ENCODE results near the gene IL36RN. TPM values are rescaled to one million over a fixed set of nuclear protein-coding genes. Genes with fewer than 3 reads are reported as not detected.

IL36RN gene
- total RNA-seq, 4 donors from 2014 or later = 0.93 to 1.7 TPM; not detected in 2

DNA sequence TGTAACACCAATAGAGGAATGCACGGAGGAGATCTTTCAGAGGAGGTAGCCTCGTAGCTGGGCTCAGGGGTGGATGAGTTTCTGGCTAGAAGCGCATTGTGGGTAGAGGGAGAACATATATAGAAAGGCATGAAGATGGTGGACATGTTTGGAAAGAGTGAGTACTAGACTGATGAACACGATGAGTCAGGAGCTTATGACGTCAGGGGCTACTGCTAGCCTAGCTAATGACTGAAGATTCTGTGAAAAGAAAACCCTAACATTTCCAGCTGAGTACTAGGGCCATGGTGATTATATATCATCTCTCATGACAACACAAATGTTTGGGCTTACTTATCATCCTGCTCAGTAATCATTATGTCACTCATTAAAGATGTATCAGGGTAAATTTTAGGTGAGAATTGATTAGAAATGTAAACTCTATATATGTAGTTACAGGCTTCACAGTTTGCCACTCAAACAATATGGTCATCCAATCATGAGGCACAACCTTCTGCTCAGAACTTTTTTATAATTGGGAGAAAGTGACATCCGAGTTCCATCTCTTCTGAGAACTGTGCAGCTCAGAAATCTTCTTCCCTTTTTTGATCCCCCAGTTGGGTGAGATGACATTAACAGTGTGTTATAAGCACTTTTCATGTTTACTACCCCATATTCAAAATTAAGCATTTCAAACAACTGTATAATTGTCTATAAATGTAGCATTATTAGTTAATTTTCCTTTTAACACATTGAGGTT is 46.2 kb downstream of the IL36RN start:
- no peak for ATAC-seq
- Histone ChIP-seq H3K27me3 (no peaks in the 10 kb centered on the region), H3K36me3 (no peaks in the 10 kb centered on the region), H3K4me1 (no peaks in the 10 kb centered on the region), H3K9me3 (peaks cover 0 to 18% (median 0%) of the 10 kb centered on the region in 3 donors), H3K4me3 (no peak overlapping the region), H3K27ac (no peak overlapping the region)
- 51 to 77% methylated on average over 6 of the region's 6 CpGs for WGBS, 2 donors (ENCODE audit: low coverage in 1 of 2)
- no peak for TF ChIP-seq POLR2AphosphoS5 (IDR thresholded peaks at IDR 0.05)
- no peak for TF ChIP-seq POLR2A (IDR thresholded peaks at IDR 0.05)
- TF ChIP-seq EP300 (IDR thresholded peaks at IDR 0.05) = no peak
- TF ChIP-seq, protein P1, sequence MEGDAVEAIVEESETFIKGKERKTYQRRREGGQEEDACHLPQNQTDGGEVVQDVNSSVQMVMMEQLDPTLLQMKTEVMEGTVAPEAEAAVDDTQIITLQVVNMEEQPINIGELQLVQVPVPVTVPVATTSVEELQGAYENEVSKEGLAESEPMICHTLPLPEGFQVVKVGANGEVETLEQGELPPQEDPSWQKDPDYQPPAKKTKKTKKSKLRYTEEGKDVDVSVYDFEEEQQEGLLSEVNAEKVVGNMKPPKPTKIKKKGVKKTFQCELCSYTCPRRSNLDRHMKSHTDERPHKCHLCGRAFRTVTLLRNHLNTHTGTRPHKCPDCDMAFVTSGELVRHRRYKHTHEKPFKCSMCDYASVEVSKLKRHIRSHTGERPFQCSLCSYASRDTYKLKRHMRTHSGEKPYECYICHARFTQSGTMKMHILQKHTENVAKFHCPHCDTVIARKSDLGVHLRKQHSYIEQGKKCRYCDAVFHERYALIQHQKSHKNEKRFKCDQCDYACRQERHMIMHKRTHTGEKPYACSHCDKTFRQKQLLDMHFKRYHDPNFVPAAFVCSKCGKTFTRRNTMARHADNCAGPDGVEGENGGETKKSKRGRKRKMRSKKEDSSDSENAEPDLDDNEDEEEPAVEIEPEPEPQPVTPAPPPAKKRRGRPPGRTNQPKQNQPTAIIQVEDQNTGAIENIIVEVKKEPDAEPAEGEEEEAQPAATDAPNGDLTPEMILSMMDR (IDR thresholded peaks at IDR 0.05) = no peak

DNA sequence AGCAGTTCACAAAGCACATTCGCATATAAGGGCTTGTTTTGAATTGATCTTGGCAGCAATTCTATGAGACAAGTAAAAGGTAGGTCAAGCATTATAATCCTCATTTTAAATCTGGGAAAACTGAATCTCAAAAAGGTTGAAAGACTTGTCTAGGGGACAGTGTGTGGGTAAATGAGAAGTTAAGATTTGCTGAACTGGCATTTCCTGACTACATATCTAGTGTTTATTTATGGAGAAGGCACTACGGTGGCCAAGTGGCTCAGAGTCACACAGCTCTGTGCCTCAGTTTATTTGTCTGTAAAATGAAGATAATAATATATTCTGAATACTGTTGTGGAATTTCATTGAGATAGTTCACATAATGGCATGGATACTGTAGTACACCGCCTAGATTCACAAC is 52.1 kb downstream of the IL36RN start:
- 61 to 73% methylated on average over 3 of the region's 3 CpGs for WGBS, 2 donors (ENCODE audit: low coverage in 1 of 2)
- peaks cover 3% of the 10 kb centered on the region for H3K27me3 ChIP-seq
- no peak for ATAC-seq
- no peak overlapping the region for H3K4me3 ChIP-seq
- H3K36me3 ChIP-seq = no peaks in the 10 kb centered on the region
- TF ChIP-seq, protein P1 (IDR thresholded peaks at IDR 0.05) = no peak
- TF ChIP-seq POLR2AphosphoS5 (IDR thresholded peaks at IDR 0.05) (no peak), POLR2A (IDR thresholded peaks at IDR 0.05) (no peak), EP300 (IDR thresholded peaks at IDR 0.05) (no peak)
- H3K9me3 ChIP-seq = no peaks in the 10 kb centered on the region
- H3K4me1 ChIP-seq = no peaks in the 10 kb centered on the region
- no peak overlapping the region for H3K27ac ChIP-seq

DNA sequence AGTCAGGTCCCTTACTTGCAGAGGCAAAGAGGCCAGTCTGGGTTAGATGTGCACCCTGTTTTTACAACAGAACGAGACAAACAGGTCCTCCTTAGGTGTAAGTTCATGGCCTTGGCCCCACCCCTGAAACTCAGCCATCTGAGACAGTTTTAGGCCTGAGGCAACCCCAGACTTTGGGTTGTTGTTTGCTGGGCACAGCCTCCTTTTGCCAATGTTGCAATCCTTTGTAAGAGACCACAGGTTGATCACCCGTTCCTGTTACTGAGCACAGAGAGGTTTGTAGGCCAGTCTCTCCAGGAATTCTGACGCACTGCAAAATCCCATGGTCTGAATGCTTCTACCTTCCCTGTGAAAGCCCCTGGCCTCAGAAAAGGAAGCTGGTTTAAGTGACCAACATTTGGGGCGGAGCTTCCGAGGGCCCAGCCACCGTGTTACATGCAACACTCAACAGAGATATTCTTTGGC is 52.9 kb downstream of the IL36RN start:
- no peak for TF ChIP-seq EP300 (IDR thresholded peaks at IDR 0.05)
- no peak for TF ChIP-seq POLR2AphosphoS5 (IDR thresholded peaks at IDR 0.05)
- TF ChIP-seq, protein P1 (IDR thresholded peaks at IDR 0.05) = no peak
- no peak for TF ChIP-seq POLR2A (IDR thresholded peaks at IDR 0.05)
- H3K27ac ChIP-seq = no peak overlapping the region
- no peaks in the 10 kb centered on the region for H3K4me1 ChIP-seq
- WGBS, 2 donors (ENCODE audit: low coverage in 1 of 2) = 51% methylated on average over 5 of the region's 6 CpGs; no CpG with 5 or more reads in 1 of the 2 donors
- no peak for ATAC-seq
- no peaks in the 10 kb centered on the region for H3K36me3 ChIP-seq
- no peaks in the 10 kb centered on the region for H3K9me3 ChIP-seq
- H3K4me3 ChIP-seq = no peak overlapping the region
- peaks cover 3% of the 10 kb centered on the region for H3K27me3 ChIP-seq

DNA sequence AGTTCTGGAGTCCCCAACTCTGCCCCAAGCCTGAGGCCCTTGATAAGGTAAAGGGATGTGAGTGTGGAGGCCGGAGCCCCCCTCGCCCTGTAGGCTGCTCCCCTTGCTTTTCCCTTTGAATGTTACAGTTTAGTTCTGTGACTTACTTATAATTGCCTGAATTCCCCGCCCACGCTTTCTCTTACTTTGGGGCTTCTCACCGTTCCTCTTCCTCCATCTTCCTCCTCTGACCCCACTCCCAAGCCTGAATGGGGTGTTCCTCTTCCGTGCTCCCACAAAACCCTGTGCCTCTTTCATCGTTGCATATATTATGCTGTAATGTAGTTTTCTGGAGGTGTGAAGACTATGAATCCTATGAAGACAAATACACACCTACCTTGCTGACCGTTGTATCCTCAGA is 53.4 kb downstream of the IL36RN start:
- no peaks in the 10 kb centered on the region for H3K9me3 ChIP-seq
- TF ChIP-seq EP300 (IDR thresholded peaks at IDR 0.05) = no peak
- H3K27ac ChIP-seq = no peak overlapping the region
- ATAC-seq = no peak
- peaks cover 3% of the 10 kb centered on the region for H3K27me3 ChIP-seq
- WGBS, 2 donors (ENCODE audit: low coverage in 1 of 2) = 73 to 87% methylated on average over 6 to 8 of the region's 8 CpGs
- no peak overlapping the region for H3K4me3 ChIP-seq
- H3K36me3 ChIP-seq = no peaks in the 10 kb centered on the region
- H3K4me1 ChIP-seq = no peaks in the 10 kb centered on the region

DNA sequence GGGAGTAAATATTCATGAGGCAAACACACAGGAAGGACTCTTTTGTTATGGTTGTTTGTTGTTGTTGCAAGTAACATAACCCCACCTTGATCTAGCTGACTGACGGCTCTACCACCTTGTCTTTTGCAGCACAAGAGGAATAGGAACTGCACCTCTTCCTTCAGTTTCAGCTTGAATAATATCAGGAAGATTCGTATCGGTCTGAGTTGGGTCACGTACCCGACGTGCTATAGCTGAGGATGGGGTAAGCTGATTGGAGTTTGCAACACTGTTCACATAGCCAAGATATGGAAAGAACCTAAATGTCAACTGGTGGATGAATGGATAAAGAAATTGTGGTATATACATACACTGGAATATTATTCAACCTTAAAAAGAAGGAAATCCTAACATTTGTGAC is 53.9 kb downstream of the IL36RN start:
- Histone ChIP-seq H3K4me1 (no peaks in the 10 kb centered on the region), H3K27ac (no peak overlapping the region), H3K9me3 (no peaks in the 10 kb centered on the region), H3K36me3 (no peaks in the 10 kb centered on the region), H3K27me3 (peaks cover 3% of the 10 kb centered on the region), H3K4me3 (no peak overlapping the region)
- no peak for ATAC-seq
- WGBS, 2 donors (ENCODE audit: low coverage in 1 of 2) = 79 to 100% methylated on average over 1 to 5 of the region's 6 CpGs
- TF ChIP-seq, protein P1 (IDR thresholded peaks at IDR 0.05) = no peak
- TF ChIP-seq POLR2A (IDR thresholded peaks at IDR 0.05) (no peak), EP300 (IDR thresholded peaks at IDR 0.05) (no peak), POLR2AphosphoS5 (IDR thresholded peaks at IDR 0.05) (no peak)
